Dermis blood vessel endothelial cell (primary cell): ENCODE data around the gene ZIC5. TPM values are rescaled to one million over a fixed set of nuclear protein-coding genes. Genes with fewer than 3 reads are reported as not detected.

ENCODE experiments used
- DNase-seq: peaks from one replicate; pipeline ENCODE4 v3.0.0; 2010
- total RNA-seq: library from RNA; depleted of rRNA; stranded (reverse); fragments of >200 nt; gene quantifications from 2 replicates; pipeline ENCODE4 v1.2.3, GENCODE V29; 2014

ZIC5 gene
- total RNA-seq, 1 donor from 2014 or later, result under 0.01 TPM

GRCh38 chr13:99975626-99976025, 4.1 kb upstream of the ZIC5 start:
- no peak for DNase-seq

GRCh38 chr13:99974939-99975561, 3.5 kb upstream of the ZIC5 start:
- DNase-seq, result no peak

- DNase-seq, result no peak
Measured at GRCh38 chr13:99974296-99974938, 2.9 kb upstream of the ZIC5 start.

GRCh38 chr13:99973808-99974185, 2.2 kb upstream of the ZIC5 start:
- DNase-seq, result no peak

- DNase-seq, result no peak
Measured at GRCh38 chr13:99973163-99973807, 1.7 kb upstream of the ZIC5 start.

GRCh38 chr13:99972190-99972731, 694 bp upstream of the ZIC5 start:
- no peak for DNase-seq

- no peak for DNase-seq
Measured at GRCh38 chr13:99970651-99971575, 654 bp downstream of the ZIC5 start.

- DNase-seq, result no peak
Measured at GRCh38 chr13:99969919-99970650, 1.5 kb downstream of the ZIC5 start.

- no peak for DNase-seq
Measured at GRCh38 chr13:99969453-99969918, 2.1 kb downstream of the ZIC5 start.

GRCh38 chr13:99968521-99969452, 2.8 kb downstream of the ZIC5 start:
- no peak for DNase-seq

- DNase-seq, result no peak
Measured at GRCh38 chr13:99967869-99968520, 3.6 kb downstream of the ZIC5 start.

- no peak for DNase-seq
Measured at GRCh38 chr13:99967498-99967868, 4.1 kb downstream of the ZIC5 start.

GRCh38 chr13:99966064-99966805, 5.3 kb downstream of the ZIC5 start:
- DNase-seq, result no peak

- no peak for DNase-seq
Measured at GRCh38 chr13:99965329-99966000, 6.1 kb downstream of the ZIC5 start.

GRCh38 chr13:99963816-99964339, 7.7 kb downstream of the ZIC5 start:
- no peak for DNase-seq

- no peak for DNase-seq
Measured at GRCh38 chr13:99962242-99962641, 9.3 kb downstream of the ZIC5 start.

- DNase-seq, result no peak
Measured at GRCh38 chr13:99961636-99962035, 9.9 kb downstream of the ZIC5 start.

GRCh38 chr13:99960663-99961311, 10.8 kb downstream of the ZIC5 start:
- DNase-seq, result no peak
